Brain microvascular endothelial cell (primary cell): ENCODE measurements around the gene CREBRF.
"Not testable (repeated sequence)": the region's sequence is repeated elsewhere in the genome, so short reads cannot be mapped to it uniquely, and the experiment has no call there.

Experiments used
- DNase-seq: peaks from one replicate; pipeline ENCODE4 v3.0.0-alpha.2; 2020
- H3K27ac ChIP-seq: fragments of 250-450 bp; sonication (Bioruptor Pico); 2 replicates; pipeline ENCODE4 v1.5.1; 2020; ENCODE audit warnings: mild to moderate bottlenecking, moderate library complexity
- H3K27me3 ChIP-seq: fragments of 250-450 bp; sonication (Bioruptor Pico); replicated peaks from 2 replicates; pipeline ENCODE4 v1.5.1; 2020; ENCODE audit warnings: mild to moderate bottlenecking
- H3K36me3 ChIP-seq: fragments of 250-450 bp; sonication (Bioruptor Pico); replicated peaks from 2 replicates; pipeline ENCODE4 v1.5.1; 2020; ENCODE audit warnings: mild to moderate bottlenecking
- H3K4me3 ChIP-seq: 2 replicates; pipeline ENCODE4 v1.5.1; 2011; ENCODE audit warnings: low read depth, mild to moderate bottlenecking, control low read depth, low read length, moderate library complexity
- CTCF ChIP-seq: IDR thresholded peaks from 2 replicates; pipeline ENCODE4 v1.5.1; 2011; ENCODE audit warnings: low read depth, mild to moderate bottlenecking, moderate library complexity, low read length, control low read depth, inconsistent platforms; ENCODE audit errors: missing control alignments
- in situ Hi-C: cut with HindIII; loops from 2 replicates; pipeline ENCODE4 v1.10.0; 2017; ENCODE audit warnings: low sequenced_read_pairs, low pct_ligation_motif_present

Gene CREBRF

GRCh38 chr5:173152547-173152946 is 96.4 kb downstream of the CREBRF start:
- Histone ChIP-seq H3K27ac (no peak overlapping the region), H3K36me3 (peaks cover 25% of the 10 kb centered on the region), H3K4me3 (no peak overlapping the region), H3K27me3 (no peaks in the 10 kb centered on the region)
- no peak for DNase-seq
- no peak for TF ChIP-seq CTCF
- in situ Hi-C loops, result no loop called here

GRCh38 chr5:173153842-173154241 is 97.7 kb downstream of the CREBRF start:
- Histone ChIP-seq H3K27me3 (no peaks in the 10 kb centered on the region), H3K36me3 (peaks cover 23% of the 10 kb centered on the region), H3K4me3 (no peak overlapping the region), H3K27ac (no peak overlapping the region)
- TF ChIP-seq CTCF, result no peak
- in situ Hi-C loops, result no loop called here
- no peak for DNase-seq

GRCh38 chr5:173154619-173155018 is 98.5 kb downstream of the CREBRF start:
- peaks cover 15% of the 10 kb centered on the region for H3K36me3 ChIP-seq
- H3K4me3 ChIP-seq, DNase-seq, H3K27me3 ChIP-seq, in situ Hi-C loops, H3K27ac ChIP-seq: not testable (repeated sequence)

- Histone ChIP-seq H3K27me3 (no peaks in the 10 kb centered on the region), H3K27ac (no peak overlapping the region), H3K4me3 (no peak overlapping the region), H3K36me3 (peaks cover 17% of the 10 kb centered on the region)
- in situ Hi-C loops, result no loop called here
- TF ChIP-seq CTCF, result no peak
- DNase-seq, result no peak
Measured at GRCh38 chr5:173155912-173156311, 99.8 kb downstream of the CREBRF start.

GRCh38 chr5:173158366-173158765 is 102.2 kb downstream of the CREBRF start:
- H3K4me3 ChIP-seq, result no peak overlapping the region
- in situ Hi-C loops, result no loop called here
- DNase-seq, result no peak
- no peaks in the 10 kb centered on the region for H3K27me3 ChIP-seq
- no peak for TF ChIP-seq CTCF
- H3K36me3 ChIP-seq, result peaks cover 24% of the 10 kb centered on the region
- H3K27ac ChIP-seq, result no peak overlapping the region

- no peak for TF ChIP-seq CTCF
- no peak overlapping the region for H3K4me3 ChIP-seq
- no peak for DNase-seq
- H3K36me3 ChIP-seq, result peaks cover 24% of the 10 kb centered on the region
- in situ Hi-C loops, result no loop called here
- H3K27me3 ChIP-seq, result no peaks in the 10 kb centered on the region
- H3K27ac ChIP-seq, result no peak overlapping the region
Measured at GRCh38 chr5:173159256-173159655, 103.1 kb downstream of the CREBRF start.
